Measurements from ENCODE around the gene TRAPPC2L. TPM values are rescaled to one million over a fixed set of nuclear protein-coding genes. Genes with fewer than 3 reads are reported as not detected.
A peak's percentile ranks its signal among the peaks of the same experiment; 100 is the strongest.

The TRAPPC2L gene
- 56.2 and 56.6 TPM in 2 replicates for total RNA-seq (2014; rRNA removed; shearing (Covaris generic))

- H3K36me3 ChIP-seq (replicated peaks; ENCODE audit: control insufficient read depth, insufficient read depth, low read length), result peaks cover 12% of the 10 kb centered on the region
- peak within 1 kb of the TSS; percentile 88 for H3K4me3 ChIP-seq (ENCODE audit: insufficient read depth, low read depth, low read length)
- DNase-seq, result peak; percentile 100
- H3K27me3 ChIP-seq (ENCODE audit: control insufficient read depth, insufficient read depth, low read length), result no peaks in the 10 kb centered on the region
These were observed at the start of gene TRAPPC2L, which contains the start of gene GALNS for GRCh38 chr16:88856828-88857727. Gene TRAPPC2L, plus strand, starts transcription at chr16:88857127. Its CDS starts 24 bp downstream, at chr16:88857151. Gene GALNS, minus strand, starts transcription at chr16:88856947. Its CDS starts 70 bp downstream, at chr16:88856877.

- peaks cover 47% of the 10 kb centered on the region for H3K36me3 ChIP-seq (replicated peaks; ENCODE audit: control insufficient read depth, insufficient read depth, low read length)
- no peak for DNase-seq
- H3K4me3 ChIP-seq (ENCODE audit: insufficient read depth, low read depth, low read length), result no peak overlapping the region
- no peaks in the 10 kb centered on the region for H3K27me3 ChIP-seq (ENCODE audit: control insufficient read depth, insufficient read depth, low read length)
These were observed 49.7 kb upstream of the TRAPPC2L start for GRCh38 chr16:88807142-88807625.

GRCh38 chr16:88807626-88808453, 49.1 kb upstream of the TRAPPC2L start:
- no peaks in the 10 kb centered on the region for H3K27me3 ChIP-seq (ENCODE audit: control insufficient read depth, insufficient read depth, low read length)
- no peak overlapping the region for H3K4me3 ChIP-seq (ENCODE audit: insufficient read depth, low read depth, low read length)
- DNase-seq, result no peak
- H3K36me3 ChIP-seq (replicated peaks; ENCODE audit: control insufficient read depth, insufficient read depth, low read length), result peaks cover 47% of the 10 kb centered on the region

- Histone ChIP-seq H3K27me3 (ENCODE audit: control insufficient read depth, insufficient read depth, low read length) (no peaks in the 10 kb centered on the region), H3K36me3 (replicated peaks; ENCODE audit: control insufficient read depth, insufficient read depth, low read length) (peaks cover 47% of the 10 kb centered on the region)
These were observed 47.8 kb upstream of the TRAPPC2L start for GRCh38 chr16:88809068-88809675.

GRCh38 chr16:88809676-88810165, 47.2 kb upstream of the TRAPPC2L start:
- Histone ChIP-seq H3K36me3 (replicated peaks; ENCODE audit: control insufficient read depth, insufficient read depth, low read length) (peaks cover 47% of the 10 kb centered on the region), H3K27me3 (ENCODE audit: control insufficient read depth, insufficient read depth, low read length) (no peaks in the 10 kb centered on the region), H3K4me3 (ENCODE audit: insufficient read depth, low read depth, low read length) (no peak overlapping the region)
- no peak for DNase-seq

More at GRCh38 chr16:88809068-88809675, 47.8 kb upstream of the TRAPPC2L start:
- H3K4me3 ChIP-seq (ENCODE audit: insufficient read depth, low read depth, low read length), result no peak overlapping the region
- no peak for DNase-seq

GRCh38 chr16:88810166-88810911, 46.6 kb upstream of the TRAPPC2L start:
- H3K27me3 ChIP-seq (ENCODE audit: control insufficient read depth, insufficient read depth, low read length), result no peaks in the 10 kb centered on the region
- no peak for DNase-seq
- H3K36me3 ChIP-seq (replicated peaks; ENCODE audit: control insufficient read depth, insufficient read depth, low read length), result peaks cover 44% of the 10 kb centered on the region
- H3K4me3 ChIP-seq (ENCODE audit: insufficient read depth, low read depth, low read length), result peak overlapping the region; percentile 86

GRCh38 chr16:88810912-88811768, 45.8 kb upstream of the TRAPPC2L start:
- peak overlapping the region; percentile 86 for H3K4me3 ChIP-seq (ENCODE audit: insufficient read depth, low read depth, low read length)
- H3K36me3 ChIP-seq (replicated peaks; ENCODE audit: control insufficient read depth, insufficient read depth, low read length), result peaks cover 39% of the 10 kb centered on the region
- no peaks in the 10 kb centered on the region for H3K27me3 ChIP-seq (ENCODE audit: control insufficient read depth, insufficient read depth, low read length)
- peak; percentile 85 for DNase-seq

- H3K27me3 ChIP-seq (ENCODE audit: control insufficient read depth, insufficient read depth, low read length), result no peaks in the 10 kb centered on the region
- peaks cover 33% of the 10 kb centered on the region for H3K36me3 ChIP-seq (replicated peaks; ENCODE audit: control insufficient read depth, insufficient read depth, low read length)
These were observed 45.0 kb upstream of the TRAPPC2L start, which contains the start of gene APRT for GRCh38 chr16:88811769-88812512. Gene APRT, minus strand, starts transcription at chr16:88811928. Its CDS starts 29 bp downstream, at chr16:88811899.

GRCh38 chr16:88812513-88813268, 44.2 kb upstream of the TRAPPC2L start:
- no peaks in the 10 kb centered on the region for H3K27me3 ChIP-seq (ENCODE audit: control insufficient read depth, insufficient read depth, low read length)
- H3K36me3 ChIP-seq (replicated peaks; ENCODE audit: control insufficient read depth, insufficient read depth, low read length), result peaks cover 26% of the 10 kb centered on the region
- peak overlapping the region; percentile 86 for H3K4me3 ChIP-seq (ENCODE audit: insufficient read depth, low read depth, low read length)
- no peak for DNase-seq

More at GRCh38 chr16:88811769-88812512, 45.0 kb upstream of the TRAPPC2L start, which contains the start of gene APRT:
- DNase-seq, result peak; percentile 100
- peak within 1 kb of the TSS; percentile 86 for H3K4me3 ChIP-seq (ENCODE audit: insufficient read depth, low read depth, low read length)

GRCh38 chr16:88813269-88814143, 43.4 kb upstream of the TRAPPC2L start:
- peaks cover 19% of the 10 kb centered on the region for H3K36me3 ChIP-seq (replicated peaks; ENCODE audit: control insufficient read depth, insufficient read depth, low read length)
- no peak for DNase-seq
- no peaks in the 10 kb centered on the region for H3K27me3 ChIP-seq (ENCODE audit: control insufficient read depth, insufficient read depth, low read length)
- H3K4me3 ChIP-seq (ENCODE audit: insufficient read depth, low read depth, low read length), result no peak overlapping the region

GRCh38 chr16:88814144-88814502, 42.8 kb upstream of the TRAPPC2L start:
- DNase-seq, result no peak
- Histone ChIP-seq H3K36me3 (replicated peaks; ENCODE audit: control insufficient read depth, insufficient read depth, low read length) (peaks cover 15% of the 10 kb centered on the region), H3K4me3 (ENCODE audit: insufficient read depth, low read depth, low read length) (no peak overlapping the region), H3K27me3 (ENCODE audit: control insufficient read depth, insufficient read depth, low read length) (no peaks in the 10 kb centered on the region)

All from H7 (cell line).